ENCODE results near the gene ZDHHC12.

DNA sequence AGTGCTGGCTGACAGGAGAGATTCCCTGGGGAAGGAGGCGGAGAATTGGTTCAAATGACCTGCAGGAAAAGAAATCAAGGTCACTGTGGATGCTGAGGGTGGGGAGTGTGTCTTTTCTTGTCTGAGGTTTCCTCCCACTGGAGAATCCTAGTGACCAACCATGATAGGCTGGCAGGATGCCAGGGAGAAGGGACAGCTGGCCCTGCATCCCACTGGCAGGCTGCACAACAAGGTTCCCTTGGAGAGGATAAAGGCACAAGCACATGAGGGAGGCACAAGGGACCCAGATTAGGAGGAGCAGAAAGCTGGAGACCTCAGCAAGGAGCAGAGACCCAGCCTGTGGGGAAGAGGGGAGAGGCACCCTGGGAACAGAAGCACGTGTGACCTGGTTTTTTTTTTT lies 11.4 kb upstream of the ZDHHC12 start:
- TF ChIP-seq BCL11A (IDR thresholded peaks at IDR 0.05; ENCODE audit: low read depth in 2 of 2, low read length in 2 of 2) (no peak), CREB1 (IDR thresholded peaks at IDR 0.05) (no peak), YY1 (IDR thresholded peaks at IDR 0.05; ENCODE audit: low read depth, low read length) (no peak), TBP (IDR thresholded peaks at IDR 0.05; ENCODE audit: low read depth, low read length) (no peak), TAF1 (IDR thresholded peaks at IDR 0.05; ENCODE audit: low read depth, low read length) (no peak), SAP30 (IDR thresholded peaks at IDR 0.05; ENCODE audit: insufficient read depth, insufficient replicate concordance, low read length) (no peak)
- TF ChIP-seq, protein P1, sequence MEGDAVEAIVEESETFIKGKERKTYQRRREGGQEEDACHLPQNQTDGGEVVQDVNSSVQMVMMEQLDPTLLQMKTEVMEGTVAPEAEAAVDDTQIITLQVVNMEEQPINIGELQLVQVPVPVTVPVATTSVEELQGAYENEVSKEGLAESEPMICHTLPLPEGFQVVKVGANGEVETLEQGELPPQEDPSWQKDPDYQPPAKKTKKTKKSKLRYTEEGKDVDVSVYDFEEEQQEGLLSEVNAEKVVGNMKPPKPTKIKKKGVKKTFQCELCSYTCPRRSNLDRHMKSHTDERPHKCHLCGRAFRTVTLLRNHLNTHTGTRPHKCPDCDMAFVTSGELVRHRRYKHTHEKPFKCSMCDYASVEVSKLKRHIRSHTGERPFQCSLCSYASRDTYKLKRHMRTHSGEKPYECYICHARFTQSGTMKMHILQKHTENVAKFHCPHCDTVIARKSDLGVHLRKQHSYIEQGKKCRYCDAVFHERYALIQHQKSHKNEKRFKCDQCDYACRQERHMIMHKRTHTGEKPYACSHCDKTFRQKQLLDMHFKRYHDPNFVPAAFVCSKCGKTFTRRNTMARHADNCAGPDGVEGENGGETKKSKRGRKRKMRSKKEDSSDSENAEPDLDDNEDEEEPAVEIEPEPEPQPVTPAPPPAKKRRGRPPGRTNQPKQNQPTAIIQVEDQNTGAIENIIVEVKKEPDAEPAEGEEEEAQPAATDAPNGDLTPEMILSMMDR (IDR thresholded peaks at IDR 0.05; ENCODE audit: control extremely low read depth in 1 of 3, insufficient read depth in 1 of 3, low read depth in 1 of 3, low read length in 3 of 3) = no peak
- TF ChIP-seq, protein P2, sequence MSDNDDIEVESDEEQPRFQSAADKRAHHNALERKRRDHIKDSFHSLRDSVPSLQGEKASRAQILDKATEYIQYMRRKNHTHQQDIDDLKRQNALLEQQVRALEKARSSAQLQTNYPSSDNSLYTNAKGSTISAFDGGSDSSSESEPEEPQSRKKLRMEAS (IDR thresholded peaks at IDR 0.05) = no peak

Data from H1 (cell line).